ENCODE measurements around the gene SYTL3. TPM values are rescaled to one million over a fixed set of nuclear protein-coding genes. Genes with fewer than 3 reads are reported as not detected.

The SYTL3 gene
- total and polyA plus RNA-seq, 9 of the 15 experiments (the other 6 are each of a cell fraction or from before 2014, with no cell fraction given): 0.04 to 0.46 (median 0.17) TPM; not detected in 1

DNA sequence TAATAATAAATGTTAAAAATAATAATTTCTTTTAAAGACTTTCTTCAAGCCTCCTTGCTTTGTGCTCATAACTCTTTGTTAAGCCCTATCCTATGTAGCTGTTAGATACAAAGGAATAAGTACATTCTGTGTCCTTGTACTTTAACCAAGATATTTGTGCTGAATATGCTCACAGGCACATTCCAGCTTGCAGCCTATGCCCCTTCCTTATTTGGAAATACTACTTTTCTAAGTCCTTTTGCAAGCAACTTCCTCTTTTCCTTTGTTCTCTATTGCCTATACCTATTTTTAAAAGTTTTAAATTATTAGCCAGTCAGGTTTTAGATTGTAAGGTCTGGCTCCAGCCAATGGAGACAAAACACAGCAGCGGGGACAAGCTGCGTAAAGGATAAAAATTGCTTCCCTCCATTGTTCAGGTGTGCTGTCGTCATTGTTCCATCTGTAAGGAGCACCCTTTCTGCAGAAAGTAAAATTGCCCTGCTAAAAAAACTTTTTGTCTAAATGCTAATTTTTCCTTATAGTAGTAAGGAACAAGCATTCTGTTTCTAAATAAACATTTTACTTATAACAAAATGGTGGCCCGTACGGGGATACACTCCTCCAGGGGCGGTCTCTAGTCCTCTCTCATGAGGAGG lies 80.2 kb downstream of the SYTL3 start:
- H3K9me1 ChIP-seq (ENCODE audit: control insufficient read depth, insufficient read depth, low read length): no peaks in the 10 kb centered on the region
- peaks cover 0 to 3% of the 10 kb centered on the region in 2 experiments; a peak in 1 of 5 replicates for H3K27me3 ChIP-seq (ENCODE audit: control insufficient read depth in 2 of 2, insufficient read depth in 2 of 2, low read length in 2 of 2)
- H3K79me2 ChIP-seq (ENCODE audit: control insufficient read depth, insufficient read depth, low read length): no peaks in the 10 kb centered on the region
- no peaks in the 10 kb centered on the region for H4K20me1 ChIP-seq (replicated peaks; ENCODE audit: control insufficient read depth, insufficient read depth, low read length)
- H3K27ac ChIP-seq (ENCODE audit: extremely low read depth, low read depth, low read length): no peak overlapping the region
- no peak overlapping the region for H3K9ac ChIP-seq (ENCODE audit: insufficient read depth in 1 of 2, low read depth in 2 of 2, low read length in 2 of 2)
- CTCF ChIA-PET (ENCODE audit: low intra/inter-chr PET ratio): no interaction called here
- no peak for ATAC-seq
- no TSS peak for BruUV-seq (replicated peaks)
- intact Hi-C loops (cut with micrococcal nuclease): no loop called here
- H3K4me1 ChIP-seq (replicated peaks in 1 of 2; ENCODE audit: control insufficient read depth in 2 of 2, insufficient read depth in 2 of 2, low read length in 2 of 2): peaks cover 0 to 6% of the 10 kb centered on the region in 2 experiments; a peak in 2 of 5 replicates
- FAIRE-seq: no peak
- 39% methylated on average over 6 of the region's 6 CpGs for WGBS (ENCODE audit: insufficient coverage, low coverage, missing lambda C conversion rate)
- in situ Hi-C loops (cut with MboI): no loop called here
- POLR2A ChIA-PET: no interaction called here
- peak overlapping the region; percentile 49; the same call in 1 of the 2 replicates for H2AFZ ChIP-seq (ENCODE audit: low read depth, low read length)
- H3K4me3 ChIP-seq: no peak overlapping the region
- no peaks in the 10 kb centered on the region for H3K36me3 ChIP-seq (ENCODE audit: control insufficient read depth, insufficient read depth, low read length)
- peaks cover 7% of the 10 kb centered on the region; the same call in 1 of the 2 replicates for H3K9me3 ChIP-seq (replicated peaks; ENCODE audit: control insufficient read depth, insufficient read depth, low read depth, low read length)
- no peak for DNase-seq (ENCODE audit: extremely low read depth in 1 of 4, low spot score in 3 of 4)
- H3K4me2 ChIP-seq (ENCODE audit: insufficient read depth, low read length): no peak overlapping the region
- TF ChIP-seq ZC3H11A (IDR thresholded peaks at IDR 0.05; ENCODE audit: low read depth, low read length) (no peak), ZNF561 (CRISPR knock-in tag; conservative IDR thresholded peaks at IDR 0.05) (0 out of 2 replicates have a peak, but pooled peaks have one; percentile 12), DNMT1 (IDR thresholded peaks at IDR 0.05) (no peak), MED1 (CRISPR knock-in tag; IDR thresholded peaks at IDR 0.05; ENCODE audit: borderline replicate concordance) (no peak), ZKSCAN8 (CRISPR knock-in tag; IDR thresholded peaks at IDR 0.05) (no peak), EGR1 (conservative IDR thresholded peaks at IDR 0.05) (no peak), ZSCAN32 (CRISPR knock-in tag; IDR thresholded peaks at IDR 0.05) (no peak), THRAP3 (IDR thresholded peaks at IDR 0.05; ENCODE audit: borderline replicate concordance) (no peak), HDGF (IDR thresholded peaks at IDR 0.05) (no peak), ZNF324 (CRISPR knock-in tag; IDR thresholded peaks at IDR 0.05) (no peak), HIVEP1 (CRISPR knock-in tag; IDR thresholded peaks at IDR 0.05) (no peak), FOSL1 (tag; conservative IDR thresholded peaks at IDR 0.05) (no peak), NFE2 (IDR thresholded peaks at IDR 0.05; ENCODE audit: low read depth) (no peak), CBX5 (IDR thresholded peaks at IDR 0.05; ENCODE audit: borderline replicate concordance, low read depth) (0 out of 2 replicates have a peak, but pooled peaks have one; percentile 43), ZFX (CRISPR knock-in tag; IDR thresholded peaks at IDR 0.05) (no peak), ZKSCAN3 (CRISPR knock-in tag; IDR thresholded peaks at IDR 0.05) (no peak), ZNF253 (CRISPR knock-in tag; conservative IDR thresholded peaks at IDR 0.05) (no peak), ZNF224 (CRISPR knock-in tag; IDR thresholded peaks at IDR 0.05) (no peak), TSC22D4 (tag; IDR thresholded peaks at IDR 0.05) (no peak)
- TF ChIP-seq, protein P1, sequence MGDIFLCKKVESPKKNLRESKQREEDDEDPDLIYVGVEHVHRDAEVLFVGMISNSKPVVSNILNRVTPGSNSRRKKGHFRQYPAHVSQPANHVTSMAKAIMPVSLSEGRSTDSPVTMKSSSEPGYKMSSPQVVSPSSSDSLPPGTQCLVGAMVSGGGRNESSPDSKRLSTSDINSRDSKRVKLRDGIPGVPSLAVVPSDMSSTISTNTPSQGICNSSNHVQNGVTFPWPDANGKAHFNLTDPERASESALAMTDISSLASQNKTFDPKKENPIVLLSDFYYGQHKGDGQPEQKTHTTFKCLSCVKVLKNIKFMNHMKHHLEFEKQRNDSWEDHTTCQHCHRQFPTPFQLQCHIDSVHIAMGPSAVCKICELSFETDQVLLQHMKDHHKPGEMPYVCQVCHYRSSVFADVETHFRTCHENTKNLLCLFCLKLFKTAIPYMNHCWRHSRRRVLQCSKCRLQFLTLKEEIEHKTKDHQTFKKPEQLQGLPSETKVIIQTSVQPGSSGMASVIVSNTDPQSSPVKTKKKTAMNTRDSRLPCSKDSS (IDR thresholded peaks at IDR 0.05; ENCODE audit: low read depth, partially characterized antibody): peak; percentile 76
- TF ChIP-seq, protein P2, sequence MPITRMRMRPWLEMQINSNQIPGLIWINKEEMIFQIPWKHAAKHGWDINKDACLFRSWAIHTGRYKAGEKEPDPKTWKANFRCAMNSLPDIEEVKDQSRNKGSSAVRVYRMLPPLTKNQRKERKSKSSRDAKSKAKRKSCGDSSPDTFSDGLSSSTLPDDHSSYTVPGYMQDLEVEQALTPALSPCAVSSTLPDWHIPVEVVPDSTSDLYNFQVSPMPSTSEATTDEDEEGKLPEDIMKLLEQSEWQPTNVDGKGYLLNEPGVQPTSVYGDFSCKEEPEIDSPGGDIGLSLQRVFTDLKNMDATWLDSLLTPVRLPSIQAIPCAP (CRISPR knock-in tag; IDR thresholded peaks at IDR 0.05; ENCODE audit: borderline replicate concordance): no peak
- TF ChIP-seq, protein P3, sequence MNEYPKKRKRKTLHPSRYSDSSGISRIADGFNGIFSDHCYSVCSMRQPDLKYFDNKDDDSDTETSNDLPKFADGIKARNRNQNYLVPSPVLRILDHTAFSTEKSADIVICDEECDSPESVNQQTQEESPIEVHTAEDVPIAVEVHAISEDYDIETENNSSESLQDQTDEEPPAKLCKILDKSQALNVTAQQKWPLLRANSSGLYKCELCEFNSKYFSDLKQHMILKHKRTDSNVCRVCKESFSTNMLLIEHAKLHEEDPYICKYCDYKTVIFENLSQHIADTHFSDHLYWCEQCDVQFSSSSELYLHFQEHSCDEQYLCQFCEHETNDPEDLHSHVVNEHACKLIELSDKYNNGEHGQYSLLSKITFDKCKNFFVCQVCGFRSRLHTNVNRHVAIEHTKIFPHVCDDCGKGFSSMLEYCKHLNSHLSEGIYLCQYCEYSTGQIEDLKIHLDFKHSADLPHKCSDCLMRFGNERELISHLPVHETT (CRISPR knock-in tag; conservative IDR thresholded peaks at IDR 0.05 in 1 of 2, IDR thresholded peaks at IDR 0.05 in 1 of 2): no peak

Data from K562 (cell line).